PC-3 (cell line): ENCODE measurements around the gene EMC8.

Experiments used
- EZH2 ChIP-seq: fragments of 300-600 bp; sonication (generic); IDR thresholded peaks from one replicate; pipeline ENCODE4 v1.6.1; 2017; ENCODE audit warnings: antibody characterized with exemption, mild to moderate bottlenecking, low read length; ENCODE audit not compliant: unreplicated experiment
- TF ChIP-seq, protein P1 (sequence below): fragments of 300-600 bp; sonication (generic); conservative IDR thresholded peaks from 2 replicates; pipeline ENCODE4 v1.5.1; 2017; ENCODE audit warnings: antibody characterized with exemption, low read depth, mild to moderate bottlenecking, low read length

DNA sequence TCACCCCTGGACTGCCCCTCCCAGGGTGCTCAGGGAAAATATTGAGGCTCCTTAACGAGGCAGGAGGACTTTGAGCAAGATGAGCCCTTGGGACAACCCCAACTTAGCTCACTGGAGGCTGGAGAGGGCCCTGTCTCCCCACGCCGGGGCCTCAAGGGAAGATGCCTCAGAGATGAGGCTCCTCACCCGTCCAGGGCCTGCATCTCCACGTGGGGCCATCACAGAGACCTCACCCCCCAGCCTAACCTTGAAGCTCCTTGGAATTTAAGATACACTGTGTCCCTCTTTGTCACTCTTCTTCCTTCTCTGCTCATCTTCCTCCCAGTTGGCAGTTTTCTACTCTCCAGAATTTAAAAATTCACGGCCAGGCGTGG, 11.4 kb upstream of the EMC8 start:
- TF ChIP-seq, protein P1, sequence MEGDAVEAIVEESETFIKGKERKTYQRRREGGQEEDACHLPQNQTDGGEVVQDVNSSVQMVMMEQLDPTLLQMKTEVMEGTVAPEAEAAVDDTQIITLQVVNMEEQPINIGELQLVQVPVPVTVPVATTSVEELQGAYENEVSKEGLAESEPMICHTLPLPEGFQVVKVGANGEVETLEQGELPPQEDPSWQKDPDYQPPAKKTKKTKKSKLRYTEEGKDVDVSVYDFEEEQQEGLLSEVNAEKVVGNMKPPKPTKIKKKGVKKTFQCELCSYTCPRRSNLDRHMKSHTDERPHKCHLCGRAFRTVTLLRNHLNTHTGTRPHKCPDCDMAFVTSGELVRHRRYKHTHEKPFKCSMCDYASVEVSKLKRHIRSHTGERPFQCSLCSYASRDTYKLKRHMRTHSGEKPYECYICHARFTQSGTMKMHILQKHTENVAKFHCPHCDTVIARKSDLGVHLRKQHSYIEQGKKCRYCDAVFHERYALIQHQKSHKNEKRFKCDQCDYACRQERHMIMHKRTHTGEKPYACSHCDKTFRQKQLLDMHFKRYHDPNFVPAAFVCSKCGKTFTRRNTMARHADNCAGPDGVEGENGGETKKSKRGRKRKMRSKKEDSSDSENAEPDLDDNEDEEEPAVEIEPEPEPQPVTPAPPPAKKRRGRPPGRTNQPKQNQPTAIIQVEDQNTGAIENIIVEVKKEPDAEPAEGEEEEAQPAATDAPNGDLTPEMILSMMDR: no peak
- TF ChIP-seq EZH2: no peak
